ENCODE data around the gene KRTAP10-12. TPM values are rescaled to one million over a fixed set of nuclear protein-coding genes. Genes with fewer than 3 reads are reported as not detected.

The KRTAP10-12 gene
- total and polyA plus RNA-seq, 2 of the 13 experiments (the other 11 are each of a cell fraction or from before 2014, with no cell fraction given): not detected

GRCh38 chr21:44700101-44701022 is 3.4 kb downstream of the KRTAP10-12 start (continued):
- TF ChIP-seq ZSCAN20 (CRISPR knock-in tag; IDR thresholded peaks at IDR 0.05; ENCODE audit: borderline replicate concordance): no peak
- peak; percentile 39; the same call in 1 of the 2 replicates for TF ChIP-seq FOXO1 (CRISPR knock-in tag; IDR thresholded peaks at IDR 0.05)
- 0 out of 2 replicates have a peak, but pooled peaks have one; percentile 22 for TF ChIP-seq ZFP90 (CRISPR knock-in tag; IDR thresholded peaks at IDR 0.05; ENCODE audit: borderline replicate concordance)
- TF ChIP-seq, protein P1, sequence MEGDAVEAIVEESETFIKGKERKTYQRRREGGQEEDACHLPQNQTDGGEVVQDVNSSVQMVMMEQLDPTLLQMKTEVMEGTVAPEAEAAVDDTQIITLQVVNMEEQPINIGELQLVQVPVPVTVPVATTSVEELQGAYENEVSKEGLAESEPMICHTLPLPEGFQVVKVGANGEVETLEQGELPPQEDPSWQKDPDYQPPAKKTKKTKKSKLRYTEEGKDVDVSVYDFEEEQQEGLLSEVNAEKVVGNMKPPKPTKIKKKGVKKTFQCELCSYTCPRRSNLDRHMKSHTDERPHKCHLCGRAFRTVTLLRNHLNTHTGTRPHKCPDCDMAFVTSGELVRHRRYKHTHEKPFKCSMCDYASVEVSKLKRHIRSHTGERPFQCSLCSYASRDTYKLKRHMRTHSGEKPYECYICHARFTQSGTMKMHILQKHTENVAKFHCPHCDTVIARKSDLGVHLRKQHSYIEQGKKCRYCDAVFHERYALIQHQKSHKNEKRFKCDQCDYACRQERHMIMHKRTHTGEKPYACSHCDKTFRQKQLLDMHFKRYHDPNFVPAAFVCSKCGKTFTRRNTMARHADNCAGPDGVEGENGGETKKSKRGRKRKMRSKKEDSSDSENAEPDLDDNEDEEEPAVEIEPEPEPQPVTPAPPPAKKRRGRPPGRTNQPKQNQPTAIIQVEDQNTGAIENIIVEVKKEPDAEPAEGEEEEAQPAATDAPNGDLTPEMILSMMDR (CRISPR knock-in tag; IDR thresholded peaks at IDR 0.05): no peak
- peak; percentile 44; the same call in 1 of the 2 replicates for TF ChIP-seq HNF4G (IDR thresholded peaks at IDR 0.05; ENCODE audit: borderline replicate concordance, low read depth, low read length)
- TF ChIP-seq HNF4G (CRISPR knock-in tag; IDR thresholded peaks at IDR 0.05; ENCODE audit: borderline replicate concordance, low read depth): peak; percentile 86; the same call in 1 of the 2 replicates
- TF ChIP-seq, protein P2, sequence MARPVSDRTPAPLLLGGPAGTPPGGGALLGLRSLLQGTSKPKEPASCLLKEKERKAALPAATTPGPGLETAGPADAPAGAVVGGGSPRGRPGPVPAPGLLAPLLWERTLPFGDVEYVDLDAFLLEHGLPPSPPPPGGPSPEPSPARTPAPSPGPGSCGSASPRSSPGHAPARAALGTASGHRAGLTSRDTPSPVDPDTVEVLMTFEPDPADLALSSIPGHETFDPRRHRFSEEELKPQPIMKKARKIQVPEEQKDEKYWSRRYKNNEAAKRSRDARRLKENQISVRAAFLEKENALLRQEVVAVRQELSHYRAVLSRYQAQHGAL (CRISPR knock-in tag; IDR thresholded peaks at IDR 0.05; ENCODE audit: not compliant biosample characterization): no peak
- TF ChIP-seq DNMT1 (CRISPR knock-in tag; IDR thresholded peaks at IDR 0.05): no peak
- no peak for TF ChIP-seq SIN3A (IDR thresholded peaks at IDR 0.05; ENCODE audit: borderline replicate concordance, low read depth, low read length)
- no peak for TF ChIP-seq FOXA3 (CRISPR knock-in tag; IDR thresholded peaks at IDR 0.05)
- no peak for TF ChIP-seq ZNF792 (CRISPR knock-in tag; IDR thresholded peaks at IDR 0.05)
- no peak for TF ChIP-seq FLYWCH1 (CRISPR knock-in tag; IDR thresholded peaks at IDR 0.05)
- no peak for TF ChIP-seq DR1 (CRISPR knock-in tag; IDR thresholded peaks at IDR 0.05)
- no peak for TF ChIP-seq ZSCAN22 (CRISPR knock-in tag; IDR thresholded peaks at IDR 0.05)
- TF ChIP-seq, protein P3, sequence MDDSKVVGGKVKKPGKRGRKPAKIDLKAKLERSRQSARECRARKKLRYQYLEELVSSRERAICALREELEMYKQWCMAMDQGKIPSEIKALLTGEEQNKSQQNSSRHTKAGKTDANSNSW (CRISPR knock-in tag; IDR thresholded peaks at IDR 0.05; ENCODE audit: borderline replicate concordance): no peak
- TF ChIP-seq ZSCAN29 (CRISPR knock-in tag; conservative IDR thresholded peaks at IDR 0.05): 0 out of 2 replicates have a peak, but pooled peaks have one; percentile 26
- no peak for TF ChIP-seq ZNF503 (CRISPR knock-in tag; IDR thresholded peaks at IDR 0.05)
- TF ChIP-seq, protein P4, sequence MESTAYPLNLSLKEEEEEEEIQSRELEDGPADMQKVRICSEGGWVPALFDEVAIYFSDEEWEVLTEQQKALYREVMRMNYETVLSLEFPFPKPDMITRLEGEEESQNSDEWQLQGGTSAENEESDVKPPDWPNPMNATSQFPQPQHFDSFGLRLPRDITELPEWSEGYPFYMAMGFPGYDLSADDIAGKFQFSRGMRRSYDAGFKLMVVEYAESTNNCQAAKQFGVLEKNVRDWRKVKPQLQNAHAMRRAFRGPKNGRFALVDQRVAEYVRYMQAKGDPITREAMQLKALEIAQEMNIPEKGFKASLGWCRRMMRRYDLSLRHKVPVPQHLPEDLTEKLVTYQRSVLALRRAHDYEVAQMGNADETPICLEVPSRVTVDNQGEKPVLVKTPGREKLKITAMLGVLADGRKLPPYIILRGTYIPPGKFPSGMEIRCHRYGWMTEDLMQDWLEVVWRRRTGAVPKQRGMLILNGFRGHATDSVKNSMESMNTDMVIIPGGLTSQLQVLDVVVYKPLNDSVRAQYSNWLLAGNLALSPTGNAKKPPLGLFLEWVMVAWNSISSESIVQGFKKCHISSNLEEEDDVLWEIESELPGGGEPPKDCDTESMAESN (CRISPR knock-in tag; conservative IDR thresholded peaks at IDR 0.05): no peak
- TF ChIP-seq, protein P5, sequence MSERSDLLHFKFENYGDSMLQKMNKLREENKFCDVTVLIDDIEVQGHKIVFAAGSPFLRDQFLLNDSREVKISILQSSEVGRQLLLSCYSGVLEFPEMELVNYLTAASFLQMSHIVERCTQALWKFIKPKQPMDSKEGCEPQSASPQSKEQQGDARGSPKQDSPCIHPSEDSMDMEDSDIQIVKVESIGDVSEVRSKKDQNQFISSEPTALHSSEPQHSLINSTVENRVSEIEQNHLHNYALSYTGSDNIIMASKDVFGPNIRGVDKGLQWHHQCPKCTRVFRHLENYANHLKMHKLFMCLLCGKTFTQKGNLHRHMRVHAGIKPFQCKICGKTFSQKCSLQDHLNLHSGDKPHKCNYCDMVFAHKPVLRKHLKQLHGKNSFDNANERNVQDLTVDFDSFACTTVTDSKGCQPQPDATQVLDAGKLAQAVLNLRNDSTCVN (CRISPR knock-in tag; IDR thresholded peaks at IDR 0.05; ENCODE audit: borderline replicate concordance): no peak
- TF ChIP-seq TBP (CRISPR knock-in tag; IDR thresholded peaks at IDR 0.05): no peak
- no peak for TF ChIP-seq SUZ12 (IDR thresholded peaks at IDR 0.05; ENCODE audit: low read depth, low read length)
